ENCODE measurements around the gene FAR2.

GRCh38 chr12:29374913-29375312 is 225.8 kb downstream of the FAR2 start:
- TF ChIP-seq CTCF (IDR thresholded peaks at IDR 0.05; ENCODE audit: insufficient read depth, low read depth, low read length): no peak
- TF ChIP-seq EZH2 (IDR thresholded peaks at IDR 0.05; ENCODE audit: insufficient read depth, low read length): no peak
